ENCODE data around the gene CACNA2D4. TPM values are rescaled to one million over a fixed set of nuclear protein-coding genes. Genes with fewer than 3 reads are reported as not detected.

CACNA2D4 gene
- total RNA-seq, 2 donors from 2014 or later = 5.9 to 7.3 TPM

DNA sequence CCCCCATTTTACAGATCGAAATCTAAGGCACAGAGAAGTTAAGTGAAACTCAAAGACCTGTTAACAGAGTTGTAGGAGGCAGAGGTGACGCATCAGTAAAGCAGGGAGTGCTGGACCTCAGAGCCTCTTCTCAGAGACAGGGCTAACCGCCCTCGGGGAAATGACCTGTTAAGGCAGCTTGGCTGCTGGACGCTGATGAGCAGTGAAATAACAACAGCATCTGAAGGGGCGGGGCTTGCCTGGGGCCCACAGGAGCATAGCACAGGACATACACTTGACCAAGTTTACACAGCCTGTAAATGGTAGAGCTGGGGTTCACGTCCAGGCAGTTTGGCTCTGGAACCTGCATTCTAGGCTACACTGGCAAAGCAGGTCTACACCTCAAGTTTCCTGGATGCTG lies 58.8 kb downstream of the CACNA2D4 start:
- intact Hi-C loops (cut with DNase I) = no loop called here
- DNase-seq (ENCODE audit: low spot score) = no peak

DNA sequence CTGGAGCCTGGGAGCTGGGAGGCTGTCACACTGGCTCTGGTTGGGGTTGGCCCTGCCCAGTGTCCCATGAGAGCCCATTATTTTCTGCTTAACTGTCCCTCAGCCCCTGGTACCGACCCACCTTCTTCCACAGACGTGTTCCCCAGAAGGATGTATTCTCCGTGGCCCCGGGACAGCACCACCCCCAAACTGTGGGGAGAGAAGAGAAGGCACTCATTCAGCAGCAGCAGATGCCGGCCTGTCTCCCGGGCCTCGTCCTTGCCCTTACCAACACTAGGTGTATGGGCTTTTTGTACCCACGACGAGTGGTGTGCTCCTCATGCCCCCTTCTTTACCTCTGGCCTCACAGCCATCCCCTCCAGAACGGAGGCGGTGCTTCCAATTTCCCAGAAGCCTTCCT lies 60.0 kb downstream of the CACNA2D4 start:
- no peak for DNase-seq (ENCODE audit: low spot score)
- intact Hi-C loops (cut with DNase I) = no loop called here

DNA sequence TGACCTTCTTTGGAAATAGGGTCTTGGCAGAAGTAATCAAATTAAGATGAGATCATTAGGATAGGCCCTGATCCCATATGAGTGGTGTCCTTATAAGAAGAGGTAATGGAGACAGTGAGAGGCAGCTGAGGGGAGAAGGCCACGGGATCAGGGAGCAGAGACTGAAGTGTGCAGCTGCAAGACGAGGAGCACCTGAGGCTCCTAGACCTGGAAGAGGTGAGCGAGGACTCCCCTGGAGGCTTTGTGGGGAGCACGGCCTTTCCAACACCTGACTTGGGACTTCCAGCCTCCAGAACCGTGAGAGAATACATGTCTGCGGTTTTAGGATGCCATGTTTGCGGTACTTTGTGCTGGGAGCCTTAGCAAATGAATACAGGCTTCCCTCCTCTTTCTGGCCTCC lies 60.6 kb downstream of the CACNA2D4 start:
- no peak for DNase-seq (ENCODE audit: low spot score)
- intact Hi-C loops (cut with DNase I) = no loop called here

DNA sequence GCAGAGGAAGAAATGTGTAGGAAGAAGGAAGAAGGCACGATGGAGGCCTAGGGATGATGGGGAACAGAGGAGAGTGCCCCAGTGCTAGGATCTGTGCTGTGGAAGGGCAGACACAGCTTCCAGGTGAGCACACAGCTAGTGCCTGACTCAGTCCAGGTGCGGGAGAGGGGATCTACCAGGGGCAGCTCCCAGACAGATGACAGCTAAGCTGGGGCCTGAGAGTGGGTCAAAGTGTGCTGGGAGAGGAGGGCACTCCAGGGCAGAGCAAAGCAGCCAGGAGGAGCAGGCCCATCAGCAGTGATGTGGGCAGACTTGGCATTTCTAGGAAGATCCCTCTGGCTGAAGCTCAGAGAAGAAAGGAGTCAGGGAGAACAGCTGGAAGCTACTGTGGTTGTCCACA lies 61.4 kb downstream of the CACNA2D4 start:
- no peak for DNase-seq (ENCODE audit: low spot score)
- intact Hi-C loops (cut with DNase I) = no loop called here

DNA sequence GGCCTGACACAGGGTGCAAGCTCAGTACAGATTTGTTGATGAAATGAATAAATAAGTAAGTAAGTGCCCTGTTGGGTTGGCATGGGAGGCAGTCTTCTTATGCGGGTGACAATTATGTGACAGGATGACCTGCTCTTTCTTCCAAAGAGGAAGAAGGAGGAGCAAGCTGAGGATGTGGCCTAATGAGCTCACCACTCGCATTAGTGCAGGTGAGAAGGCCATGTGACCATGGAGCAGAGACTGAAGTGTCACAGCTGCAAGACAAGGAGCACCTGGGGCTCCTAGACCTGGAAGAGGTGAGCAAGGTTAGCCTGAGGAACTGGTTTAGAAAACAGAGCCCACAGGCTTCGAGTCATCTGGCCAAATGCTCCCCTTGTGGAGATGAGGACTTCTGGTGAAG lies 63.2 kb downstream of the CACNA2D4 start:
- intact Hi-C loops (cut with DNase I) = no loop called here
- no peak for DNase-seq (ENCODE audit: low spot score)

DNA sequence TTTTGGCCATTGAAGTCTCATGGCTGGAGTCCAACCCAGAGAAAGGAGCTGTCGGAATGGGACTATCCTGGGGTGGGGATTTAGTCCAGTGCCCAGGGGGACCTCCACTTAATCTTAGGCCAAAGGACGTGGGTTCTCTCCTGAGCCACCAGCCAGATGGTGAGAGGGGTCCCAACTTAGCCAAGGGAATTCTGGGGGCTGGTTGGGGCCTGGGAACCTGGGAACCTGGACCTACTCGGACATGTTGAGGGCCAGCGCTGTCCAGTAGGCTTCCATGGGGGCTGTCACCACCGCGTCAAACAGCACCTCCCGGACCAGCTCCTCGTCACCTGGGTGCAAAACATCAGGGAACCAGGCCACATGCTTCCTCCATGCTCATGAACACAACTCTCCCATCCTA lies 64.7 kb downstream of the CACNA2D4 start:
- no peak for DNase-seq (ENCODE audit: low spot score)

DNA sequence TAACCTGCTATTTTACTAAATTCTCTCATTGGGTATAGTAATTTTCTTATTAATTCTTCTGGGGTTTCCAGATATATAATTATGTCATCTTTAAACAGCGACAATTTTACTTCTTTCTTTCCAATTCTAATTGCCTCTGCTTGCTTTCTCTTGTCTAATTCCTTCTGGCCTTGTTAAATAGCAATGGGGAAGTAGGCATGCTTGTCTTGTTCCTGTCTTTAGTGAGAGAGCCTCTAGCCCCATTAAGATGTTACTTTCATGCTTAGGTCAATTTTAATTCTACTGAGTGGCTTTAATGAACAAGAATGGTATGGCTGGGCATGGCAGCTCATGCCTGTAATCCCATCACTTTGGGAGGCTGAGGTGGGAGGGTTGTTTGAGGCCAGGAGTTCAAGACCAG lies 66.4 kb downstream of the CACNA2D4 start:
- no peak for DNase-seq (ENCODE audit: low spot score)
- intact Hi-C loops (cut with DNase I) = no loop called here

More for the DNA sequence above, 64.7 kb downstream of the CACNA2D4 start:
- intact Hi-C loops (cut with DNase I) = no loop called here

DNA sequence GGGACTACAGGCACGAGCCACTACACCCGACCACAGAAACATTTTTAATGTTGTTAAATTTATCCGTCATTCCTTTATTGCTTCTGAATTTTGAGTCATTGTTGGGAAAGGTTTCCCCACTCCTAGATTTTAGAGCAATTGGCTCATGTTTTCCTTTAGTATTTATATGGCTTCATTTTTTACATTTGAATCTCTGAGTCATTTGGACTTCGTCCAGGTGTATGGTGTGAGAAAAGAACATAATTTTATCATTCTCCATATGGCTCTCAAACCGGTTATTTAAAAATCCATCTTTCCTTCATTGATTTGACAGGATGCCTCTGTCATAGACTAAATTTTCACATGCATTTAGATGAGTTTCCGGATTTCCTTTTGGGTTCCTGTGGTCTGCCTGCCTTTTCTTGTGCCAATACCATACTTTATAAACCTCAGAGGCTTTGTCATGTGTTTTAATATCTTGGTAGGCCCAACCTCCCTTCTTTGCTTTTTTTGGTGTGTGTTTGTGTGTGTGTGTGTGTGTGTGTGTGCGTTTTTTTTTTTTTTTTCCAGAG lies 67.2 kb downstream of the CACNA2D4 start:
- no peak for DNase-seq (ENCODE audit: low spot score)
- intact Hi-C loops (cut with DNase I) = no loop called here

DNA sequence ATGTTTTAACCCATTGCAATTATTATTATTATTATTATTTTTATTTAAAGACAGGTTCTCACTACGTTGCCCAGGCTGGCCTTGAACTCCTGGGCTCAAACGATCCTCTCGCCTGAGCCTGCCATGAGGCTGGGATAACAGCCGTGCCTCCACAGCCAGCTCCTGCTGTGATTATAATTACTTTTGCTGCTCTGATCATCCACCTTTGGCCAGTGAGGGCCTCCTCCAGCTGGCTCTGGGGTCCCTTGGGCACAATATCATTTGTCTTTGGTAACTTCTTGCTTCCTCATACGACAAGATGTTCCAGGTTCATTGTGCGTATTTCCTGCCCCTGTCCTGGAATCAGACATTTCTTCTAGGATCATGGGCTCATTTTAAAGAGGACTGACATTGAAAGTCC lies 69.7 kb downstream of the CACNA2D4 start:
- intact Hi-C loops (cut with DNase I) = no loop called here
- DNase-seq (ENCODE audit: low spot score) = peak; percentile 22

DNA sequence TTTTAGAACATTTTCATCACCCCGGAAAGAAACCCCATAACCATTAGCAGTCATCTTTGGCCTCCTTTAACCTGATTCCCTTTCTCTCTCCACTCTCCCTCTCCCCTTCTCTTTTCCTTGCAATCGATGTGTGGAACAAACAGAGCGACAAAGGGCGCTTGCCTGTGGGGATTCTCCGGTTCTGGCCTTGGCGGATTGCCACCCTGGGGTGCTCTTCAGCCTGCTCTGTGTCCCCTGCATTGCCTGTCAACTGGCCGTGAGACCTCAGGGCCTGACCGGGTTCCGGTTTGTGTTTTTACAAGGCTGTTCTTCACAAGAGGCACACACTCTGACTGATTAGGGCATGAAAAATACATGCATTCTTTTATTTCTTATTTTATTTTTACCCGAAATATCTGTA lies 70.3 kb downstream of the CACNA2D4 start:
- intact Hi-C loops (cut with DNase I) = no loop called here
- peak; percentile 74 for DNase-seq (ENCODE audit: low spot score)

DNA sequence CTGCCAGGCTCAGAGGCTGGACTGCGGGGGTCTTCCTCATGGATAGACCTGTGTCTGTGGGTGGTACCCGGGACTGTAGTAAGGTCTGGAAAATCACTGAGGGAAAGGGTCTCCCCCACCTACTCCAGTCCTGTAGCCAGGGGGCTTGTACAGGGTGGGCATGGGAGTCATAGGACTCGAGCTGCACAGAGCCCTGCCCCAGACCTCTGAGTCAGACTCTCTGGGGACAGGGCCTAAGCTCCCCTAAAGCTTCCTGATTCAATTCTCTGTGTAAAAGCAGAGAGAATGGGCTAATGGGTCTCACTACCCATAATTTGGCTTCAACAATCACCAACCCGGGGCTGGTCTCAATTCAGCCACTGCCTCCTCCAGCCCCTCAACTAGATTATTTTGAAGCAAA lies 71.0 kb downstream of the CACNA2D4 start:
- no peak for DNase-seq (ENCODE audit: low spot score)
- intact Hi-C loops (cut with DNase I) = no loop called here

DNA sequence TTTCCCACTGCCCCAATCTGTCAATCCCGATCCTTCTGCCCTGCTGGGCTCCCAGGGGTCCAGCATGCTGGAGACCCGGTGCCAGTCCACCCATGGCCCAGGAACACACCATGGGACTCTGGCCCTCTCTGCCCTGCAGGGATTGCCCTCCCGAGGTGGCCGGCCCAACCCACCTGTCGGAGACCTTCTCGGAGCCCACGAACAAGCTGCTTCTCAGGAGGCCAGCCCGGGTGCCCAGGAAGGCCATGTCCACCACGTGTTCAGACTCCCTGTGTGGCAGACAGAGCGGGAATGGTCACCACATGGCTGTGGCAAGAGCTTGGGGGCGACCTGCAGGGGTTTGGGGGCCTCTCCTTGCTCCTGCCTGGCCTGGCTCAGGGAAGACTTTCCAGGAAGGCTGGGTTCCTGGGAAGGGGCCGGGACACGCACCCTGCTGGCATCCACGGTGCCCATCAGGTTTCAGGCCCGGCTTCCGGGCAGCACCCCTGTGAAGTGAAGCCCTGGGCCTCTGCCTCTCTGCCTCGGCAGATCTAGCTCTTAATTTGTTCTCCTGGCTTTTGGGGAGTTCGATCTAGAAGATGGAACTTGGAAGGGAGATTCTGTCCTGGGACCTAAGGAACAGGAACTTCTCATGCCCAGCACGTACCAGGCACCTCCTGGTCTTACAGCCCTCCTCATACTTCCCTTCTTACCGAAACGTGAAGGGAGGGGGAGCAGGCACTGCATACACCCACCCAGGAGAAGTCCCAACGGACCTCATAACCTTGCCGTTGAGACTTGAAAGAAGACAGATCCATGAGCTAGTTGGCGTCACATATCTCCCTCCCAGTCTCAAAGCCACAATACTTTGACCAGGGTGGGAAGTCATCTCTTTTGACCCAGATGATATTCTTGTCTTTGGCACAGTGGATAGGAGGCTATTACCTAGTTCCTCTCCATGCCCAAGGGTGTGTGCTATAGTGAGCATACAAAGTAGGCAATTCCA lies 71.7 kb downstream of the CACNA2D4 start:
- intact Hi-C loops (cut with DNase I) = no loop called here
- DNase-seq (ENCODE audit: low spot score) = peak; percentile 45

DNA sequence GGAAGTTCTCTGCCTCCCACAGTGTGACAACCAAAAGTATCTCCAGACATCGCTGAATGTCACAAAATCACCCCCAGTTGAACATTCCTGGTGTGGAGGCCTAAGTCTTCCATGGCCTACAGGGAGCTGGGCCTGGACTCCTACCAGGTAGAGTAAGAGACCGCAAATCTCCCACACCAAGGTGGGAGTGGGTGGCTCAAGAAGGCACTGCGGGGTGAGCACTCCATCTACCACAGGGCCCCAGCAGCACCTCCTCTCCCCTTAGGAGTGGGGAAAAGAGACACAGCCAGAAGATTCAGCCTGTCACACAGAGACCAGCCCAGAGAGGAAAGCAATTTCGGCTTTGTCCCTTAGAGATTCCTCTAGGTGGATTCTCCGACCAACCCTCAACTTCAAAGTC lies 72.6 kb downstream of the CACNA2D4 start:
- intact Hi-C loops (cut with DNase I) = no loop called here

DNA sequence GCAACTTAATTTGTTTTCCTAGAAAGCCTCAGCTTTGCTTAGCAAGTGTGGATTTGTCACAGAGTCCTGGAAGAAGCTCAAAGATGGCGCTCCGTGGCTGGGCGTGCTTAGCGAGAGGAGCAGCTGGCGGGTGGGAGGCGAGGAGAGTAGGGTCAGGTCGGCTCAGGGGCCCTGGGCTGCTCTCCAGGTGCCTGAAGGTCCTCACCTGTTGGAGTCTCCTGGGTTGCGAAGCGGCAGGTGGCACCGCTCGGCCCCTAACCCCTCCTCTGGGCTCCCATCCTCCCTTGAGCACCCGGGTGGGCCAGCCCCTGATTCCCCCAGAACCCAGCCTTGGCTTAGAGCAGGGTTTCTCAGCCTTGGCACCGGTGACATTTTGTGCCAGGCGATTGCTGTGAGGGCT lies 73.0 kb downstream of the CACNA2D4 start:
- DNase-seq (ENCODE audit: low spot score) = peak; percentile 72
- intact Hi-C loops (cut with DNase I) = no loop called here

More for the DNA sequence above, 72.6 kb downstream of the CACNA2D4 start:
- DNase-seq (ENCODE audit: low spot score) = no peak

DNA sequence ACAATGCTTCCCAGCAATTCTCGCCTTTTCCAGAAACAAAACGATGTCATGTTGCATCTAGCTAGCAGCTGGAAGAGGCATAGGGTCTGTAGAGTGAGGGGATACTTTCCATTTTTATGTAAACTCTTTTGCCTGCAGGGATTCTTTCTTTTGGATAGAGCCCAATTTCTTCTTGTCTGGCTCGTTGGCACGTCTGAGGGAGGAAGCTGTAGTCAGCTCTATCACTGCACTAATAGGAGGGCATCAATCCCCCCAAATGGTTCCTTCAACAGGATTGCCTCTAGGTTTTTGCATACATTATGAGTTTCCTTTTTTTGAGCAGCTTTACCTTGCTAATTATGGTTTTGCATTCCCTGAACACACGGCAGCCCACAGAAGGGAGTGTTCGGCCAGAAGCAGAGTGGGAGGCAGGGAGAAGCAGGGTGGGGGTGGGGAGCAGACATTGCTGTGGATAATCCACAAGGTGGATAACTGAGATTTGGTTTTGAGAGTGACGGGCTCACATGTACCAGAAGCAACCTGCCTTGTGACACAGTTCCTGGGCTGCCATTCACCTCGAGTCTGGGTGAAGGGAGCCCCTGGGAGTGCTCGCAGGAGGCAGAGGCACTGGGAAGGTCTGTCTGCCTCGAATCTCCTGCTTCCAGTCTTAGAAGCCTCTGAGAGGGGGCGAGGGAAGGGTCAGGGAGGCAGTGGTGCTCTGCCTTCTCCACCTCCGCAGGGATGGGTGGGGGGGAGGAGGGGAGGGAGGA lies 73.6 kb downstream of the CACNA2D4 start:
- DNase-seq (ENCODE audit: low spot score) = no peak
- intact Hi-C loops (cut with DNase I) = no loop called here

DNA sequence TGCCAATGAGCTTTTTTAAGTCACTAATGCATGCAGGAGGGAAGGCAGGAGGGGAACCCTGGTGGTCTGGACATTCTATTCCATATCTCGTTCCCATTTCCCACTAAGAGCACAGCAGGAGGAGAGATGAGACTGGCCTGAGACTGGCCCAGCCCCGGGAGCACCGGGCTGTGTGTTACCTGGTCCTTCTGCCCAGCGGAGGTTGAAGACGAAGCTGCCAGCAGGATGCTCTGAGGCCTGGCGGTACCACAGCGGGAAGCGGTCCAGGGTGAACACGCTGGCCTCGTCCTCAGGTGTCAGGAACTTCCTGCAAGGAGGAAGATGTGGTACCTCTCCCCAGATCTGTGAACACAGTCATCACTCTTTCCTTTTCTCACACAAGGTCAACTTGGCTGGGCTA lies 74.2 kb downstream of the CACNA2D4 start:
- intact Hi-C loops (cut with DNase I) = no loop called here
- DNase-seq (ENCODE audit: low spot score) = no peak

DNA sequence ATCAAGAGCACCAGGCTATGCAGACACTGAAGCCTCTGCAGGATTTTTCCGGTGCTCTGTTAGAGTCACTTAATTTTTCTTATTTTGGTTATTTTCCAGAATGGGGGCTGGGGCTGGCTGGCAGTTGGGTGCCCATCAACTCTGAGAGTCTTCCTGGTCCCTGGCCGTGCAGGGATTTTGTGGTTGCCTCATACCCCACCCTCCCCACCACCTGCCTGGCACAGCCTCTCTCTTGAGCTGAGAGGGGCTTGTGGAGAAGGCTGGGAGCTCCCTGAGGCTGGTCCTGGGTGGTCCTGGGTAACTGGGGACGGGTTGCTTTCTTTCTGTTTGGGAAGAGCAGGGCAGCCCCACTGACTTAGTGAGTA lies 74.8 kb downstream of the CACNA2D4 start:
- no peak for DNase-seq (ENCODE audit: low spot score)
- intact Hi-C loops (cut with DNase I) = no loop called here

DNA sequence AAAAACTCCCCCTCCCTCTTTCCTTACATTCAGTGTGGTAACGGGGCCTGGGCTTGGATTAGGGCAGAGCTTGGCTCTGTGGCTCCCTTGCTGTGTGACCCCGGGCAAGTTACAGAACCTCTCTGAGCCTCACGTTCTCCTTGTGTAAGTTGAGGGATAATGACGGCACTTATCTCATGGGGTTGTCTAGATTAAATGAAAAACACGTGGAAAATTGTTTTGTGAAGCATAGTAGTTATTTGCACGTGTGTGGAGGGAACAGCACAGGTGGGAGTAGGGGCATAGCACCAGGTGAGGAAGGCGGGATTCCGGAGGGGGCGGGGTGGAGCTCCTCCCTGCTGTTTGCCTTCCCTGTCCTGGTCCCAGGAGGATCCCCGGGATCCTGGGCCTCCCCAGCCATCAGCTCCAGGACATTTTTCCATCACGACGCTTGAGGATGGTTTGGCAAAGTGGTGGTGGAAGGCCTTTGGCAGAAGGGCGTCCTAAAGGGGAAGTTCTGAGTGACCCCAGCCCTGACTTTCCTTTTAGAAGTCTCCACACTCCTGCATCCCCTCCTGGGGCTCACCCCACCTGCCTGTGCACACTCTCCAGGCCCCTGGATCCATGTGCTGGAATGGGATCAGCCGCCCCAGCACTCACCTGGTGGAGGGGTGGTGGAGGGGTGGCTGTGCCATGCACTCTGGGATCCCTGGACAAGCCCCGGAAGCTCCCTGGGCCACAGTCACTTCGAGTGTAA lies 75.4 kb downstream of the CACNA2D4 start:
- intact Hi-C loops (cut with DNase I) = no loop called here
- peak; percentile 51 for DNase-seq (ENCODE audit: low spot score)

DNA sequence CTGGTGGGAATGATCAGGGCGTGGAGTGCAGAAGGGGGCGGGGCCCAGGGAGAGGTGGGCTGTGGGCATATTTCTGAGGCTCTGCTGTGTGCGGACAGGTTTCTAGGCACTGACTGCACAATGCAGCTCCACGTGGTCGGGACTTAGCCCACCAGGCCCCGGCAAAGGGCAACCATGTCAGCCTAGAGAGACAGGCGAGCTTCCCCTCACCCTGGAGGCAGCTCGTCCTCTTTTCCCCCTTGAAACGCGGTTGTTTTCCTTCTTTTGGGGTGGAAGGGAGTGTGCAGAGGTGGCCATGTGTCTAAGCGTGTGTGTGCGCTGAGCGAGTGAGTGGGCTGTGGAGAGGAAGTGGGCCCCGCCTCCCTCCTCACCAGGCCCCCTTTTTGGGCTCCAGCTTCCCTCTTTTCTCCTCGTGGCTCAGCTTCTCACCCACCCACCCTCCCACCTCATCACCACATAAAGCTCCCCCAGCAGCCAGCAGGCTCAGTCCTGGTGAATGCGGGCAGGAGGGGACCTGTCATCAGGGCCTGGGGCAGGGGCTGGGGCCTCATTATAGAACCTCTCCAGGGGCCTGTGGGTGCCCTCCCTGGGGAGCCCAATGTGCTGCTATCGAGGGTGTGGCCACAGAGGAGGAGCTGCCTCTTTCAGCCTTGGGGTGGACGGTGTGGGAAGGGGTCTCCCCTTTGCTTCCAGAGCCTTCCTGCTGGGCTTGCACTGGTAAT lies 76.1 kb downstream of the CACNA2D4 start:
- intact Hi-C loops (cut with DNase I) = no loop called here
- DNase-seq (ENCODE audit: low spot score) = peak; percentile 76
